Measurements from ENCODE around the gene TP53AIP1. TPM values are rescaled to one million over a fixed set of nuclear protein-coding genes. Genes with fewer than 3 reads are reported as not detected.

Gene TP53AIP1
- total RNA-seq, 2 experiments from 2014 or later = not detected

GRCh38 chr11:128942272-128942612, 429 bp downstream of the TP53AIP1 start:
- no peaks in the 10 kb centered on the region for H3K9me3 Mint-ChIP-seq (ENCODE audit: low read depth)
- H3K4me1 Mint-ChIP-seq = no peaks in the 10 kb centered on the region
- ChIA-PET POLR2A (no interaction called here), CTCF (interaction anchor here (0.6 to 2.4 kb wide), 2 partner anchors 14 to 18 kb away, joined by 3 to 6 read pairs; no protein-coding TSS in a partner anchor)
- no peaks in the 10 kb centered on the region for H3K36me3 Mint-ChIP-seq (ENCODE audit: low read depth)
- ATAC-seq (no peak), DNase-seq (no peak)
- H3K27ac Mint-ChIP-seq = no peak overlapping the region
- H3K27me3 Mint-ChIP-seq = peaks cover 2% of the 10 kb centered on the region
- no peak overlapping the region for H3K4me3 Mint-ChIP-seq
- intact Hi-C loops (cut with DNase I, micrococcal nuclease) = no loop called here

DNA sequence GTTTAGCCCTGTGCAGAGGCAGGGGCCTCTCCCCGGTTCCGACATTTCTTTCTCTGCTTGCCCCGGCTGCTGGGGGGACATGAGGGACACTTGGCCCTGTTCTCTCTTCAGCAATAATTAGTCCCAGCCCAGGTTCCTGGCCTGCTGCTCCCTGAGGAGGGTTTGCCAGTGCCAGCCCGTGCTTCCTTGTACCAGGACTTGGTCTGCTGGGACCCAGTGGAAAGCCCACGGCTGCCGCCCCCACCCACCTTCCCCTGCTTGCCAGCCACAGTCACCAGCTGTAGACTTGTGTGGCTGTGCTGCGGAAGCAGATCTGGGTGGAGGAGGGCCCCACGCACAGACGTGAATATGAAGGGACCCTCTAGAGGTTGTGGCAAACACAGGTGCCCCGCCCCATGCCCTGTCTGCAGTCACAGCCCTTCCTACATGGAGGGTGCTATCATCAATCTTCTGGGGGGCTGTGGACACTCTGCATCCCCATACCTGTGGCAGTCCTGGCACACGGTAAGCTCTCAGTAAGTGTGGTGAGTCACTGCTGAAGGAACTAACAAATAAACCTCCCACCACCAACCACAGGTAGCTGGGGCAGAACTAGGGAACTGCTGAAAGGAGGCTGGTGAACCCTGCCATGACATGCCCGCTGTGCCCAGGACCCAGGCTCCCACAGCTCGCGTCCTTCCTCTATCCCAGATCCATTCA, 949 bp downstream of the TP53AIP1 start:
- POLR2A ChIA-PET = no interaction called here
- no peaks in the 10 kb centered on the region for H3K9me3 Mint-ChIP-seq (ENCODE audit: low read depth)
- intact Hi-C loops (cut with DNase I, micrococcal nuclease) = no loop called here
- H3K4me1 Mint-ChIP-seq = no peaks in the 10 kb centered on the region
- no peaks in the 10 kb centered on the region for H3K36me3 Mint-ChIP-seq (ENCODE audit: low read depth)
- DNase-seq (no peak), ATAC-seq (no peak)
- CTCF ChIA-PET = interaction anchor here (0.6 to 2.4 kb wide), 2 partner anchors 15 to 19 kb away, joined by 3 to 6 read pairs; no protein-coding TSS in a partner anchor
- peaks cover 2% of the 10 kb centered on the region for H3K27me3 Mint-ChIP-seq
- no peak overlapping the region for H3K27ac Mint-ChIP-seq
- H3K4me3 Mint-ChIP-seq = no peak overlapping the region

DNA sequence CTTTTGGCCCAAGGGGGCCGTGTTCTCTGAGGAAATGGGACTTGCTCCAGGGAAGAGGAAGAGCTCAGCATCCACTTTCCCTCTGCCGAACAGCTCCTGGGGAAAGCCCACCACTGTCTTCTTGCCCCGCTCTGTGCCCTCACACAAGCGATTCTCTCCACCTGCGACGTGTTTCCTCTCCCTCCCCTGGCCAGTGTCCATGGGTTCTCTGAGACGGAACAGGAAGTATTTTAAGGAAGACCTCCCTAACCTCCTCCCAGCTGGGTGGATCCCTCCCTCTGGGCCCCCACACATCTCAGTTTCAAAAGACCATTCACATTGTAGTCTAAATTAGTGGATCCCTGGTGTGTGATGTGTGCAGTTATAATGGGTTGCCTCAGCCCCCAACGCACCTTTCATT, 1.6 kb downstream of the TP53AIP1 start:
- H3K36me3 Mint-ChIP-seq (ENCODE audit: low read depth) = no peaks in the 10 kb centered on the region
- H3K9me3 Mint-ChIP-seq (ENCODE audit: low read depth) = no peaks in the 10 kb centered on the region
- DNase-seq (no peak), ATAC-seq (no peak)
- intact Hi-C loops (cut with DNase I, micrococcal nuclease) = no loop called here
- ChIA-PET POLR2A (interaction anchor here (0.6 kb wide), 1 partner anchor 96 kb away, joined by 3 read pairs; no protein-coding TSS in a partner anchor), CTCF (interaction anchor here (2.4 kb wide), 1 partner anchor 15 kb away, joined by 6 read pairs; no protein-coding TSS in a partner anchor)
- H3K4me3 Mint-ChIP-seq = no peak overlapping the region
- no peak overlapping the region for H3K27ac Mint-ChIP-seq
- peaks cover 2% of the 10 kb centered on the region for H3K27me3 Mint-ChIP-seq
- H3K4me1 Mint-ChIP-seq = no peaks in the 10 kb centered on the region

- intact Hi-C loops (cut with DNase I, micrococcal nuclease) = no loop called here
- ChIA-PET CTCF (interaction anchor here (1.4 to 2.4 kb wide), 2 partner anchors 16 to 55 kb away, joined by 5 to 6 read pairs; no protein-coding TSS in a partner anchor), POLR2A (interaction anchor here (0.6 kb wide), 1 partner anchor 96 kb away, joined by 3 read pairs; no protein-coding TSS in a partner anchor)
- Mint-ChIP-seq H3K27ac (no peak overlapping the region), H3K36me3 (ENCODE audit: low read depth) (no peaks in the 10 kb centered on the region), H3K27me3 (peaks cover 2% of the 10 kb centered on the region), H3K4me1 (no peaks in the 10 kb centered on the region), H3K4me3 (no peak overlapping the region), H3K9me3 (ENCODE audit: low read depth) (no peaks in the 10 kb centered on the region)
- no peak for DNase-seq
- ATAC-seq = no peak
These were observed 2.1 kb downstream of the TP53AIP1 start for GRCh38 chr11:128940603-128941002.

GRCh38 chr11:128940156-128940555, 2.5 kb downstream of the TP53AIP1 start:
- H3K27ac Mint-ChIP-seq = no peak overlapping the region
- no peak for DNase-seq
- H3K4me1 Mint-ChIP-seq = no peaks in the 10 kb centered on the region
- ATAC-seq = no peak
- ChIA-PET CTCF (interaction anchor here (0.6 to 2.4 kb wide), 3 partner anchors 16 to 90 kb away, joined by 5 to 6 read pairs (median 5); no protein-coding TSS in a partner anchor), POLR2A (no interaction called here)
- H3K36me3 Mint-ChIP-seq (ENCODE audit: low read depth) = no peaks in the 10 kb centered on the region
- intact Hi-C loops (cut with DNase I, micrococcal nuclease) = no loop called here
- H3K4me3 Mint-ChIP-seq = no peak overlapping the region
- peaks cover 2% of the 10 kb centered on the region for H3K27me3 Mint-ChIP-seq
- no peaks in the 10 kb centered on the region for H3K9me3 Mint-ChIP-seq (ENCODE audit: low read depth)

DNA sequence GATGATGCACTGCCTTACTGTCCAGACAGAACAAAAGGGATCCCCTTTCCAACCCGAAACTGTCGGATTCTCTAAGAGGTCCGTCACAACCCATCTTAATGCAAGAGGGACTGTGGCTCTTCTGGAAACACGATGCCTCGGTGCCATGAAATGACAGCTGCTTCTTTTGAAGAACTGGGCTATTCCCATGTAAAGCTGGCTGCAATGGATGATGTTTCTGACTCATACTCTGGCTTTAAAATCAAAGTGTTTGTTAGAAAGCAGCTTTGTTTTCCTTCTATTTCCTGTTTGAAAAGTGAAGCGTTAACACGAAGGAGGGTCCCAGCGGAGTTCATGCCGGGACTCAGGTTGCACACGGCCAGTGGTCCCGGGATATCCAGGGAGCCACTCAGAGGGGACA, 3.1 kb downstream of the TP53AIP1 start:
- no peak overlapping the region for H3K4me3 Mint-ChIP-seq
- no peaks in the 10 kb centered on the region for H3K27me3 Mint-ChIP-seq
- intact Hi-C loops (cut with DNase I, micrococcal nuclease) = no loop called here
- CTCF ChIA-PET = interaction anchor here (0.6 to 1.4 kb wide), 2 partner anchors 54 to 89 kb away, joined by 5 read pairs; no protein-coding TSS in a partner anchor
- no peaks in the 10 kb centered on the region for H3K9me3 Mint-ChIP-seq (ENCODE audit: low read depth)
- ATAC-seq (no peak), DNase-seq (no peak)
- H3K36me3 Mint-ChIP-seq (ENCODE audit: low read depth) = no peaks in the 10 kb centered on the region
- POLR2A ChIA-PET = no interaction called here
- no peaks in the 10 kb centered on the region for H3K4me1 Mint-ChIP-seq
- H3K27ac Mint-ChIP-seq = no peak overlapping the region

- ATAC-seq (no peak), DNase-seq (no peak)
- Mint-ChIP-seq H3K27me3 (no peaks in the 10 kb centered on the region), H3K4me1 (no peaks in the 10 kb centered on the region), H3K4me3 (no peak overlapping the region), H3K36me3 (ENCODE audit: low read depth) (no peaks in the 10 kb centered on the region), H3K9me3 (ENCODE audit: low read depth) (no peaks in the 10 kb centered on the region), H3K27ac (no peak overlapping the region)
- ChIA-PET CTCF (interaction anchor here (0.6 to 0.7 kb wide), 3 partner anchors 9 to 53 kb away, joined by 3 to 6 read pairs (median 3); no protein-coding TSS in a partner anchor), POLR2A (no interaction called here)
- intact Hi-C loops (cut with DNase I, micrococcal nuclease) = no loop called here
These were observed 4.3 kb downstream of the TP53AIP1 start for GRCh38 chr11:128938156-128938885.

DNA sequence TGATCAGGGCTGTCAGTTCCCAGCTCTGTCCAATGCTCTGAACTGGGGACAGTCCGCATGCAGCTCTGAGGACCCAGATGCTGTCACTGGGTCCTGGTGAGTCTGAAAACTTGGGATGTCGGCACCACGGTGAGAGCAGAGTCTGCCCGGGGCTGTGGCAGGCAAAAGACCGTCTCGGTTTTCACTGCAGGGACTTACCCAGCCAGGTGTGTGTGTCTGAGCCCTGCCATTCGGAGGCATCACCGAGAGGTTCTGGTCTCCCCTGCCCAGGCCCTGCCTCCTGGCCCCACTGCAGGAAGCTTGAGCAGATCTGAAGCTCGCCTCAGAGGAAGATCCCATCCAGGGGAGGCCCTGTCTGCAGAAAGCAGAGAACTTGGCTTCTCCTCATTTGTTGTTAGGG, 5.2 kb downstream of the TP53AIP1 start:
- Mint-ChIP-seq H3K4me1 (no peaks in the 10 kb centered on the region), H3K27ac (no peak overlapping the region)

DNA sequence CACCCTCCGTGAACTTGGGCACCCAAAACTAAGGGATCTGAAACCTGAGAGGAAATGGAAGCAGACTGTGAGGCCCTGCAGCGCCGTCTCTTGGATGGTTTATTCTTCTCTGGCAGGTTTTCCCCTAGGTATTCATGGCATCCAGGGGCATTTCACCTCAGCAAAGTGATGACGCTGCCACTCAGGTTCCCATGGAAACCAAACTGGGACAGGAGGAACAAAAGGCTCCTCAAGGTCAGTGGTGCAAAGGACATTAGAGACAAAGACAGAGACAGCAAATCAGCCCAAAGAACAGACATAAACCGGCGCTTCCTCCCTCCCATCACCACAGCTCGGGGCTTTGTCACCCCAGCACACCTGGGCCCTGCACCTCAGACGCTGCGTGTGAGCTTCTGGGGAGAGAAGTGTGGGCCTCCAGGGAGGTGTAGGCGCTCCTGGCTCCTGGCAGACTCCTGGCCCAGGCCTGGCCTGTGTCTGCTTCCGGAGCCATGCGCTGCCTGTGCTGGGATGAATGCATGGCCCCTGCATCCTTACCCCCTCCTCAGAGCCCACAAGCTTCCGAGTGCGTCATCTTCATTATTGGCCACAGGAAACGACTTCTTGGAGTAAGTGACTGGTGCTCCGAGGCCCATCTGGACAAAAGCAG, 5.9 kb downstream of the TP53AIP1 start:
- no peak for ATAC-seq
- H3K9me3 Mint-ChIP-seq (ENCODE audit: low read depth) = no peaks in the 10 kb centered on the region
- H3K36me3 Mint-ChIP-seq (ENCODE audit: low read depth) = no peaks in the 10 kb centered on the region
- ChIA-PET POLR2A (no interaction called here), CTCF (interaction anchor here (1.3 to 2.3 kb wide), 2 partner anchors 8 to 20 kb away, joined by 5 to 9 read pairs; no protein-coding TSS in a partner anchor)
- no peaks in the 10 kb centered on the region for H3K27me3 Mint-ChIP-seq
- intact Hi-C loops (cut with DNase I, micrococcal nuclease) = no loop called here
- no peaks in the 10 kb centered on the region for H3K4me1 Mint-ChIP-seq
- H3K27ac Mint-ChIP-seq = no peak overlapping the region
- no peak overlapping the region for H3K4me3 Mint-ChIP-seq
- no peak for DNase-seq

More for the DNA sequence above, 5.2 kb downstream of the TP53AIP1 start:
- H3K4me3 Mint-ChIP-seq = no peak overlapping the region
- no peaks in the 10 kb centered on the region for H3K9me3 Mint-ChIP-seq (ENCODE audit: low read depth)
- no peaks in the 10 kb centered on the region for H3K27me3 Mint-ChIP-seq
- no peaks in the 10 kb centered on the region for H3K36me3 Mint-ChIP-seq (ENCODE audit: low read depth)
- ChIA-PET CTCF (no interaction called here), POLR2A (no interaction called here)
- no peak for DNase-seq
- no peak for ATAC-seq
- intact Hi-C loops (cut with DNase I, micrococcal nuclease) = no loop called here

DNA sequence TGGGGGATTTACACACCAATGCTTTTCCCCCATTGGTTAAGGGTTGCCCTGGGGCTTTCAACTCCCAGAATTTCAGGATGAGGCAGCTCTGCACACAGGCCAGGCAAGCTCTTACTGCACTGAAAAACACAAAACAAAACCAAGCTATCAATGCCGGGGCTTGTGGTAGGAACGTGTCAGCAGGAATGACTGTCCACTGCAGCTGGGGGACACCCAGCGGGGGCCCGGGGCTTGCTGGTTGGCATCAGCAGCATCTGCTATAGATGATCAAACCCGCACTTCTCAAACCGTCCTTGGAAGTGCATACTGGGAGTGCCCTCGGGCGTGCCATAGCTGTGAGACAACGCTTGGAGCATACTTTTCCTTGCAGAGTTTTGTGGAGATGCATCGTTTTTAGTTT, 7.7 kb downstream of the TP53AIP1 start:
- no peaks in the 10 kb centered on the region for H3K4me1 Mint-ChIP-seq
- no peaks in the 10 kb centered on the region for H3K36me3 Mint-ChIP-seq (ENCODE audit: low read depth)
- intact Hi-C loops (cut with DNase I, micrococcal nuclease) = no loop called here
- ATAC-seq = no peak
- ChIA-PET POLR2A (interaction anchor here (0.6 kb wide), 2 partner anchors 12 to 1554 kb away, joined by 3 read pairs; no protein-coding TSS in a partner anchor), CTCF (interaction anchor here (0.9 to 2.3 kb wide), 2 partner anchors 21 to 49 kb away, joined by 6 to 9 read pairs; no protein-coding TSS in a partner anchor)
- no peak overlapping the region for H3K27ac Mint-ChIP-seq
- H3K27me3 Mint-ChIP-seq = no peaks in the 10 kb centered on the region
- DNase-seq = no peak
- H3K9me3 Mint-ChIP-seq (ENCODE audit: low read depth) = no peaks in the 10 kb centered on the region
- no peak overlapping the region for H3K4me3 Mint-ChIP-seq

DNA sequence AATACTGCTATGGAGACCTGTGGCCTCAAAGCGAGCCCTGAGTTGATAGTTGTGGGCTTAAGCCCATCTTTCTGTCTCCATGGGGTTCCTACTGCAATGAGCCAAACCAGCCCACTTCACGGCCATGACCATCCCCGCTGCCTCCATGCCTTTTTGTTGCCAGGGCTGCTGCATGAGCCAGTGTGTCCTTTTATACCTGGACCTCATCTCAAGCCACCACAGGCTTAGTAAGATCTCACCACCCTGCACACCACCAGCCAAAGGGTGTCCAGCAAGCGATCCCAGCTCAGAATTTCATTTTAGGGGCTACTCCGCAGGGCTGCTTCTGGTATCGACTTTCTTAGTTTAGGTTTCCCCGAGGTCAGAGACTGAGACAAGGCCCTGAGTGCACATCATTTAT, 8.3 kb downstream of the TP53AIP1 start:
- no peaks in the 10 kb centered on the region for H3K36me3 Mint-ChIP-seq (ENCODE audit: low read depth)
- ChIA-PET POLR2A (interaction anchor here (0.6 kb wide), 1 partner anchor 11 kb away, joined by 3 read pairs; no protein-coding TSS in a partner anchor), CTCF (interaction anchor here (2.3 kb wide), 1 partner anchor 22 kb away, joined by 9 read pairs; no protein-coding TSS in a partner anchor)
- H3K4me1 Mint-ChIP-seq = peaks cover 3% of the 10 kb centered on the region
- DNase-seq (no peak), ATAC-seq (no peak)
- H3K27me3 Mint-ChIP-seq = no peaks in the 10 kb centered on the region
- H3K9me3 Mint-ChIP-seq (ENCODE audit: low read depth) = no peaks in the 10 kb centered on the region
- no peak overlapping the region for H3K27ac Mint-ChIP-seq
- no peak overlapping the region for H3K4me3 Mint-ChIP-seq
- intact Hi-C loops (cut with DNase I, micrococcal nuclease) = no loop called here

All from activated CD4-positive, alpha-beta T cell treated with anti-CD3 and anti-CD28 coated beads for 36 hours (primary cell).